Astrocyte of the cerebellum (primary cell): ENCODE results near the gene LCP2.

Experiments
- DNase-seq: peaks from one replicate; pipeline ENCODE4 v3.0.0-alpha.2; 2011; ENCODE audit warnings: low read depth
- H3K4me3 ChIP-seq: 2 replicates; pipeline ENCODE4 v1.5.1; 2011; ENCODE audit warnings: mild to moderate bottlenecking, low read depth, low read length, moderate library complexity
- CTCF ChIP-seq: IDR thresholded peaks from 2 replicates; pipeline ENCODE4 v1.5.1; 2012; ENCODE audit warnings: low read length, low read depth, moderate library complexity, mild to moderate bottlenecking; ENCODE audit errors: missing control alignments
- in situ Hi-C: cut with HindIII; loops from 2 replicates; pipeline ENCODE4 v1.10.0; 2017; ENCODE audit warnings: low sequenced_read_pairs

Gene LCP2

DNA sequence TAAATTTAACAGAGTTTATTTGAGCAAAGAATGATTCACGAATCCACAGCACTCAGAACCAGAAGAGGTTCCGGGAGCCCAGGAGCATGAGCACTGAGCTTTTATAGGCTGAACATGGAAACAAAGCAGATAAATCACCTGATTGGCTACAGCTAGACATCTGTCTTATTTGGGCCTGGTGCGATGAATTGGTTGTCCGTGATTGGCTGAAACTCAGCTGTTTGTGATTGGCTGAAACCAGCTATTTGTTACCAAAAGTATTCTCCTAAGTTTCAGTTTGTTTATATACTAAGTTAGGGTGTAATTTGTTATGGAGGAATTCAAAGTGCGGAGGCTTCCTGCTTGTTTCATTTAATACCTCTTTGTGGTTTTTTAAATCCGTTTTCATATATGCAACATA, 15.8 kb upstream of the LCP2 start:
- no peak for DNase-seq
- TF ChIP-seq CTCF = no peak
- in situ Hi-C loops = no loop called here
- H3K4me3 ChIP-seq = no peak overlapping the region

DNA sequence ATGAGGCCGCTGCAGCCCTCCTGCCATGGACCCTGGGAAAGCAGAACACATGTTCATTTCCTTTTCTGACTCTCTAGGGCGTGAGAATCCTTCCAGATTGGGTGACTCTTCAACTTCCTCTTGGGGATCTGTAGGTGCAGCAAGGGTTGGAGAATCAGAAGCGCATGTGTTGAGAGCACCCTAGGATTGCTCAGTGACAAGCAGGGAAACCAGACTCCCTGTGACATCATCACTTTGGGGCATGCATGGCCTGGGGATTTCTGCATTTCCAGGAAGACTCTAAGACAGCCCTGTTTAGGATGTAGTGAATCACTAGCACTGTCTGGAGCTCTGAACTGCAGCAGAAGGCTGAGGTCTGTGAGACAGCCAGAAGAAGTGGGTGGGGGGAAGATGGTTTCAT, 15.1 kb upstream of the LCP2 start:
- no peak overlapping the region for H3K4me3 ChIP-seq
- DNase-seq = no peak
- in situ Hi-C loops = no loop called here
- TF ChIP-seq CTCF = no peak

DNA sequence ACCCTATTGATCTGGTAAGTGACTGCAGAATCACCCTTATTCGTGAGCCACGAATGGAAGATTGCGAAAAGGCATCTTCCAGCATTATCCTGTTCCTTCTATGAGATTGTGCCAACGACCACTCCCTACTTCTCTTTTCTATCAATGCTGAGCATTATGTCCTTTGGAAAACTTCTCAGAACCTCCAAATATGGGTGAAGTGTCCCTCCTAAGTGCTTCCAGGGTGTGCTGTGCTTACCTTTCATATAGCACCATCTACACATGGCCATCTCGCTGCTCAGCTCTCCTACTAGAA, 14.7 kb upstream of the LCP2 start:
- in situ Hi-C loops = no loop called here
- no peak overlapping the region for H3K4me3 ChIP-seq
- DNase-seq = no peak
- no peak for TF ChIP-seq CTCF

- TF ChIP-seq CTCF = no peak
- no peak for DNase-seq
- no peak overlapping the region for H3K4me3 ChIP-seq
- in situ Hi-C loops = no loop called here
These were observed 14.1 kb upstream of the LCP2 start for GRCh38 chr5:170311511-170312300.

GRCh38 chr5:170310256-170310926, 12.8 kb upstream of the LCP2 start:
- no peak for DNase-seq
- TF ChIP-seq CTCF = no peak
- no peak overlapping the region for H3K4me3 ChIP-seq
- in situ Hi-C loops = no loop called here

- H3K4me3 ChIP-seq = no peak overlapping the region
- no peak for TF ChIP-seq CTCF
- in situ Hi-C loops = no loop called here
- DNase-seq = no peak
These were observed 11.1 kb upstream of the LCP2 start for GRCh38 chr5:170308686-170309085.
